SK-N-SH (cell line): ENCODE measurements around the gene SEMA4D. TPM values are rescaled to one million over a fixed set of nuclear protein-coding genes. Genes with fewer than 3 reads are reported as not detected.

Experiments used
- CTCF ChIA-PET: fragments of 300-600, 350-600 bp; formaldehyde crosslinking; extraction: SDS; loops from one replicate; lab custom pipeline; 2021; lab: Yijun Ruan, JAX
- POLR2A ChIA-PET: fragments of 350-600 bp; sonication (Branson Sonifier 250); formaldehyde crosslinking; extraction: SDS; loops from one replicate; lab custom pipeline; 2020; ENCODE audit warnings: antibody characterized with exemption, inconsistent platforms; lab: Yijun Ruan, JAX
- DNase-seq: peaks from one replicate; pipeline ENCODE4 v3.0.0; 2012
- H2AFZ ChIP-seq: fragments of 200-600 bp; sonication (generic); 2 replicates; pipeline ENCODE4 v1.8.1; 2016; ENCODE audit warnings: antibody characterized with exemption, mild to moderate bottlenecking, low read depth
- H3F3A ChIP-seq: fragments of 200-600 bp; sonication (generic); replicated peaks from 2 replicates; pipeline ENCODE3; 2016; ENCODE audit warnings: antibody characterized with exemption, mild to moderate bottlenecking; ENCODE audit not compliant: insufficient read depth
- H3K27ac ChIP-seq, 2 experiments: fragments of 200-500 bp in 1 of 2; fragments of 200-600 bp in 1 of 2; sonication (Bioruptor generic) in 1 of 2; sonication (generic), shearing (Covaris generic) in 1 of 2; 2 replicates each; pipeline versions ENCODE4 v1.5.1 to v1.6.1; 2014 to 2016; ENCODE audit warnings: low read depth in 2 of 2, inconsistent platforms in 1 of 2, low read length in 1 of 2, mild to moderate bottlenecking in 1 of 2, mixed read lengths in 1 of 2
- H3K27me3 ChIP-seq: fragments of 200-600 bp; sonication (generic), shearing (Covaris generic); 2 replicates; pipeline ENCODE4 v1.6.1; 2016; ENCODE audit warnings: mixed run types; ENCODE audit not compliant: insufficient read depth
- H3K36me3 ChIP-seq, 2 experiments: fragments of 200-500 bp in 1 of 2; fragments of 200-600 bp in 1 of 2; sonication (Bioruptor generic) in 1 of 2; sonication (generic) in 1 of 2; replicated peaks in 1 of 2; 2 replicates each; pipeline versions ENCODE3 to v1.5.1; 2014 to 2016; ENCODE audit warnings: low read length in 1 of 2, mild to moderate bottlenecking in 1 of 2; ENCODE audit not compliant: insufficient read depth in 2 of 2, control insufficient read depth in 1 of 2
- H3K4me1 ChIP-seq, 2 experiments: fragments of 200-500 bp in 1 of 2; fragments of 200-600 bp in 1 of 2; sonication (Bioruptor generic) in 1 of 2; sonication (generic), shearing (Covaris generic) in 1 of 2; 2 replicates each; pipeline versions ENCODE4 v1.5.1 to v1.6.1; 2014 to 2016; ENCODE audit warnings: low read depth in 1 of 2, low read length in 1 of 2, mixed run types in 1 of 2; ENCODE audit not compliant: insufficient read depth in 2 of 2, control insufficient read depth in 1 of 2
- H3K4me2 ChIP-seq: fragments of 200-600 bp; sonication (generic), shearing (Covaris generic); 2 replicates; pipeline ENCODE4 v1.6.1; 2017; ENCODE audit warnings: mixed run types
- H3K4me3 ChIP-seq, 2 experiments: fragments of 200-500 bp in 1 of 2; fragments of 200-600 bp in 1 of 2; sonication (Bioruptor generic) in 1 of 2; sonication (generic), shearing (Covaris generic) in 1 of 2; 2 replicates each; pipeline versions ENCODE4 v1.5.1 to v1.8.1; 2014 to 2016; ENCODE audit warnings: low read depth in 2 of 2, inconsistent platforms in 1 of 2, low read length in 1 of 2, mild to moderate bottlenecking in 1 of 2, mixed read lengths in 1 of 2, moderate library complexity in 1 of 2
- H3K79me2 ChIP-seq: fragments of 200-600 bp; sonication (generic); 2 replicates; pipeline ENCODE4 v1.8.1; 2017; ENCODE audit warnings: mild to moderate bottlenecking; ENCODE audit not compliant: insufficient read depth
- H3K9ac ChIP-seq: fragments of 200-600 bp; sonication (generic); 2 replicates; pipeline ENCODE4 v1.6.1; 2017; ENCODE audit warnings: mixed run types
- H3K9me2 ChIP-seq: fragments of 200-600 bp; sonication (generic); 2 replicates; pipeline ENCODE4 v1.6.1; 2017; ENCODE audit warnings: mixed run types
- H3K9me3 ChIP-seq: fragments of 200-600 bp; sonication (generic); 2 replicates; pipeline ENCODE4 v1.6.1; 2017; ENCODE audit warnings: mixed run types, mild to moderate bottlenecking, moderate library complexity
- H4K20me1 ChIP-seq: fragments of 200-600 bp; sonication (generic); 2 replicates; pipeline ENCODE4 v1.6.1; 2017; ENCODE audit warnings: mild to moderate bottlenecking, mixed run types; ENCODE audit not compliant: insufficient read depth
- CHD2 ChIP-seq: fragments of 150-350 bp; IDR thresholded peaks from 2 replicates; pipeline ENCODE4 v1.6.1; 2018; ENCODE audit warnings: low read length; ENCODE audit not compliant: partially characterized antibody
- ELF1 ChIP-seq: IDR thresholded peaks from 2 replicates; pipeline ENCODE4 v1.4.0; 2012
- EP300 ChIP-seq, 2 experiments: IDR thresholded peaks; 2 replicates each; pipeline versions ENCODE4 v1.4.0 to v1.6.1; 2012; ENCODE audit warnings: borderline replicate concordance in 1 of 2, low read depth in 1 of 2, low read length in 1 of 2
- FOSL2 ChIP-seq: IDR thresholded peaks from 2 replicates; pipeline ENCODE4 v1.4.0; 2012; ENCODE audit warnings: low read depth, mild to moderate bottlenecking, moderate library complexity, borderline replicate concordance
- FOXJ3 ChIP-seq: sonication (generic); formaldehyde crosslinking; IDR thresholded peaks from 2 replicates; pipeline ENCODE4 v1.5.1; 2020; ENCODE audit warnings: mild to moderate bottlenecking, missing genetic modification reagents
- GABPA ChIP-seq: IDR thresholded peaks from 2 replicates; pipeline ENCODE4 v1.4.0; 2012; ENCODE audit warnings: low read depth, mild to moderate bottlenecking
- NRF1 ChIP-seq: IDR thresholded peaks from 2 replicates; pipeline ENCODE4 v1.6.1; 2012; ENCODE audit warnings: low read depth, mild to moderate bottlenecking, low read length
- RAD21 ChIP-seq: IDR thresholded peaks from 2 replicates; pipeline ENCODE4 v1.6.1; 2012; ENCODE audit warnings: mild to moderate bottlenecking, low read length
- RFX5 ChIP-seq: IDR thresholded peaks from 2 replicates; pipeline ENCODE4 v1.6.1; 2012; ENCODE audit warnings: mild to moderate bottlenecking, improper control_type of control experiment, low read length
- SIN3A ChIP-seq: IDR thresholded peaks from 2 replicates; pipeline ENCODE4 v1.6.1; 2012; ENCODE audit warnings: low read depth, mild to moderate bottlenecking, low read length, moderate library complexity, borderline replicate concordance
- TCF12 ChIP-seq: IDR thresholded peaks from 2 replicates; pipeline ENCODE4 v1.4.0; 2012
- YY1 ChIP-seq: IDR thresholded peaks from 2 replicates; pipeline ENCODE4 v1.4.0; 2012; ENCODE audit warnings: low read depth, mild to moderate bottlenecking
- WGBS: methylation state at CpG from one replicate; pipeline ENCODE4 v1.1.6; 2017; ENCODE audit warnings: low lambda C conversion rate; 5-methylcytosine and 5-hydroxymethylcytosine counted together
- polyA plus RNA-seq, 3 experiments: library from polyadenylated mRNA; depleted of rRNA; stranded (reverse); fragments of >200 nt; gene quantifications; 2 replicates each; pipeline ENCODE4 v1.2.3, GENCODE V29; 2012
- TF ChIP-seq, protein P1 (sequence below): IDR thresholded peaks from 2 replicates; pipeline ENCODE4 v1.4.0; 2012; ENCODE audit warnings: low read depth, borderline replicate concordance
- TF ChIP-seq, protein P2 (sequence below): IDR thresholded peaks from 2 replicates; pipeline ENCODE4 v1.4.0; 2012; ENCODE audit warnings: low read depth
- TF ChIP-seq, protein P3 (sequence below): IDR thresholded peaks from 2 replicates; pipeline ENCODE4; 2012
- TF ChIP-seq, protein P4 (sequence below): IDR thresholded peaks from 2 replicates; pipeline ENCODE4 v1.4.0; 2012; ENCODE audit warnings: low read depth, borderline replicate concordance
- TF ChIP-seq, protein P5 (sequence below): IDR thresholded peaks from 2 replicates; pipeline ENCODE4 v1.6.1; 2012; ENCODE audit warnings: mild to moderate bottlenecking, low read depth, low read length, moderate library complexity

The SEMA4D gene
- polyA plus RNA-seq, 1 of the 3 experiments (the other 2 are of a cell fraction) = 4.8 TPM

DNA sequence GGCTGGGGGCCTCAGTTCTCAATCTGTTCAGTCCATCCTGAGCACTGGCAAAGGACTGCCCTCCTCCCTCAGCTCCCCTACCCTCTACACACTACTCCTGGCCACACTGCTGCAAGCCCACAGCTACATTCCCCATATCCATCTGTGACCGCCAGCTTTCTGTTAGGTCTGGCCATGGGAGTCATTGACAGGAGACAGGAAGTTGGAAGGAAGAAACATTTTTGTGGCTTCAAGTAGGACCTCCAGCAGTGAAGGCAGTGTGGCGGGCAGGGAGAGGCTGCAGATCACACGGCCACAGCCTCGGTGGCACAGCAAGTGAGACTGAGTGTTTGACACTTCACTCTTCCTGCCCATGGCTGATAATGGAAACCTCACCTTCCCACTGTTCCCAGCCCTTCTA is 123.7 kb downstream of the SEMA4D start:
- H3K36me3 ChIP-seq = no peaks in the 10 kb centered on the region
- H4K20me1 ChIP-seq = no peaks in the 10 kb centered on the region
- H3K4me2 ChIP-seq = no peak overlapping the region
- no peak for DNase-seq
- H3K27me3 ChIP-seq = no peaks in the 10 kb centered on the region
- ChIA-PET POLR2A (no interaction called here), CTCF (interaction anchor here (0.6 to 7.1 kb wide), 4 partner anchors 49 to 175 kb away, joined by 3 to 52 read pairs (median 8); no protein-coding TSS in a partner anchor)
- H3F3A ChIP-seq = no peaks in the 10 kb centered on the region
- peaks cover 0 to 16% of the 10 kb centered on the region in 2 experiments; a peak in 1 of 4 replicates for H3K4me1 ChIP-seq
- no peak overlapping the region for H3K4me3 ChIP-seq
- no peaks in the 10 kb centered on the region for H3K9me3 ChIP-seq
- TF ChIP-seq RAD21 (no peak), YY1 (no peak), RFX5 (no peak)
- TF ChIP-seq, protein P1, sequence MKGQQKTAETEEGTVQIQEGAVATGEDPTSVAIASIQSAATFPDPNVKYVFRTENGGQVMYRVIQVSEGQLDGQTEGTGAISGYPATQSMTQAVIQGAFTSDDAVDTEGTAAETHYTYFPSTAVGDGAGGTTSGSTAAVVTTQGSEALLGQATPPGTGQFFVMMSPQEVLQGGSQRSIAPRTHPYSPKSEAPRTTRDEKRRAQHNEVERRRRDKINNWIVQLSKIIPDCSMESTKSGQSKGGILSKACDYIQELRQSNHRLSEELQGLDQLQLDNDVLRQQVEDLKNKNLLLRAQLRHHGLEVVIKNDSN = no peak
- H3K9ac ChIP-seq = no peak overlapping the region
- no peaks in the 10 kb centered on the region for H3K9me2 ChIP-seq
- 90% methylated on average over 4 of the region's 4 CpGs for WGBS
- no peak overlapping the region for H3K27ac ChIP-seq
- no peak overlapping the region for H2AFZ ChIP-seq
- H3K79me2 ChIP-seq = no peaks in the 10 kb centered on the region

DNA sequence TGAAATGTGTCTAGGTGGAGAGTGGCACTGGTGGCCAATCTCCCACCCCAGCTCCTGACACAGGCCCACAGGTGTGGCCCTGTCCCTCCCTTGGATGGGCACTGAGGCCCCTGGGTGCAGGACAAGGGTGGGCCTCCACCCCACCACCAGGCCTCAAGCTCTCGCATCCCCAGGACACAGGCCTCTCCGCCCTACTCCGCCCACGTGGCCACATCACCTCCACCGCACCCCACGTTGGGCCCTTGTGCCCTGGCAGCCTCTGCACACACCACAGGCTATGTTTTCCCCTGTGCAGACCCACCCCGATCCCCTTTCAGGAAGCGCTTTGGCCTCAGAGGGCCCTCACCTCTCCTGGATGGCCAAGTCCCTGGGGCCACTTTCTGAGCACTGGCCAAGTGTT is 124.9 kb downstream of the SEMA4D start:
- no peak overlapping the region for H3K4me3 ChIP-seq
- no peaks in the 10 kb centered on the region for H4K20me1 ChIP-seq
- H3K4me2 ChIP-seq = no peak overlapping the region
- ChIA-PET CTCF (interaction anchor here (7.1 kb wide), 1 partner anchor 176 kb away, joined by 52 read pairs; no protein-coding TSS in a partner anchor), POLR2A (no interaction called here)
- no peaks in the 10 kb centered on the region for H3K9me2 ChIP-seq
- H3K27ac ChIP-seq = no peak overlapping the region
- H3K27me3 ChIP-seq = no peaks in the 10 kb centered on the region
- no peak overlapping the region for H2AFZ ChIP-seq
- H3K9me3 ChIP-seq = no peaks in the 10 kb centered on the region
- no peaks in the 10 kb centered on the region for H3K79me2 ChIP-seq
- DNase-seq = no peak
- H3K4me1 ChIP-seq = peaks cover 0 to 16% of the 10 kb centered on the region in 2 experiments; a peak in 1 of 4 replicates
- WGBS = 98% methylated on average over 8 of the region's 8 CpGs
- H3K9ac ChIP-seq = no peak overlapping the region
- no peaks in the 10 kb centered on the region for H3F3A ChIP-seq
- TF ChIP-seq SIN3A (no peak), NRF1 (no peak), FOSL2 (no peak), FOXJ3 (no peak), ELF1 (no peak), RFX5 (no peak), TCF12 (no peak), EP300 (IDR thresholded peaks at IDR 0.05; ENCODE audit: borderline replicate concordance in 1 of 2, low read depth in 1 of 2, low read length in 1 of 2) (no peak), GABPA (no peak), CHD2 (no peak), RAD21 (no peak)
- TF ChIP-seq, protein P2, sequence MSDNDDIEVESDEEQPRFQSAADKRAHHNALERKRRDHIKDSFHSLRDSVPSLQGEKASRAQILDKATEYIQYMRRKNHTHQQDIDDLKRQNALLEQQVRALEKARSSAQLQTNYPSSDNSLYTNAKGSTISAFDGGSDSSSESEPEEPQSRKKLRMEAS = no peak
- TF ChIP-seq, protein P3, sequence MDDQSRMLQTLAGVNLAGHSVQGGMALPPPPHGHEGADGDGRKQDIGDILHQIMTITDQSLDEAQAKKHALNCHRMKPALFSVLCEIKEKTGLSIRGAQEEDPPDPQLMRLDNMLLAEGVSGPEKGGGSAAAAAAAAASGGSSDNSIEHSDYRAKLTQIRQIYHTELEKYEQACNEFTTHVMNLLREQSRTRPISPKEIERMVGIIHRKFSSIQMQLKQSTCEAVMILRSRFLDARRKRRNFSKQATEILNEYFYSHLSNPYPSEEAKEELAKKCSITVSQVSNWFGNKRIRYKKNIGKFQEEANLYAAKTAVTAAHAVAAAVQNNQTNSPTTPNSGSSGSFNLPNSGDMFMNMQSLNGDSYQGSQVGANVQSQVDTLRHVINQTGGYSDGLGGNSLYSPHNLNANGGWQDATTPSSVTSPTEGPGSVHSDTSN = no peak
- TF ChIP-seq, protein P4, sequence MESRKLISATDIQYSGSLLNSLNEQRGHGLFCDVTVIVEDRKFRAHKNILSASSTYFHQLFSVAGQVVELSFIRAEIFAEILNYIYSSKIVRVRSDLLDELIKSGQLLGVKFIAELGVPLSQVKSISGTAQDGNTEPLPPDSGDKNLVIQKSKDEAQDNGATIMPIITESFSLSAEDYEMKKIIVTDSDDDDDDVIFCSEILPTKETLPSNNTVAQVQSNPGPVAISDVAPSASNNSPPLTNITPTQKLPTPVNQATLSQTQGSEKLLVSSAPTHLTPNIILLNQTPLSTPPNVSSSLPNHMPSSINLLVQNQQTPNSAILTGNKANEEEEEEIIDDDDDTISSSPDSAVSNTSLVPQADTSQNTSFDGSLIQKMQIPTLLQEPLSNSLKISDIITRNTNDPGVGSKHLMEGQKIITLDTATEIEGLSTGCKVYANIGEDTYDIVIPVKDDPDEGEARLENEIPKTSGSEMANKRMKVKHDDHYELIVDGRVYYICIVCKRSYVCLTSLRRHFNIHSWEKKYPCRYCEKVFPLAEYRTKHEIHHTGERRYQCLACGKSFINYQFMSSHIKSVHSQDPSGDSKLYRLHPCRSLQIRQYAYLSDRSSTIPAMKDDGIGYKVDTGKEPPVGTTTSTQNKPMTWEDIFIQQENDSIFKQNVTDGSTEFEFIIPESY = no peak
- TF ChIP-seq, protein P5, sequence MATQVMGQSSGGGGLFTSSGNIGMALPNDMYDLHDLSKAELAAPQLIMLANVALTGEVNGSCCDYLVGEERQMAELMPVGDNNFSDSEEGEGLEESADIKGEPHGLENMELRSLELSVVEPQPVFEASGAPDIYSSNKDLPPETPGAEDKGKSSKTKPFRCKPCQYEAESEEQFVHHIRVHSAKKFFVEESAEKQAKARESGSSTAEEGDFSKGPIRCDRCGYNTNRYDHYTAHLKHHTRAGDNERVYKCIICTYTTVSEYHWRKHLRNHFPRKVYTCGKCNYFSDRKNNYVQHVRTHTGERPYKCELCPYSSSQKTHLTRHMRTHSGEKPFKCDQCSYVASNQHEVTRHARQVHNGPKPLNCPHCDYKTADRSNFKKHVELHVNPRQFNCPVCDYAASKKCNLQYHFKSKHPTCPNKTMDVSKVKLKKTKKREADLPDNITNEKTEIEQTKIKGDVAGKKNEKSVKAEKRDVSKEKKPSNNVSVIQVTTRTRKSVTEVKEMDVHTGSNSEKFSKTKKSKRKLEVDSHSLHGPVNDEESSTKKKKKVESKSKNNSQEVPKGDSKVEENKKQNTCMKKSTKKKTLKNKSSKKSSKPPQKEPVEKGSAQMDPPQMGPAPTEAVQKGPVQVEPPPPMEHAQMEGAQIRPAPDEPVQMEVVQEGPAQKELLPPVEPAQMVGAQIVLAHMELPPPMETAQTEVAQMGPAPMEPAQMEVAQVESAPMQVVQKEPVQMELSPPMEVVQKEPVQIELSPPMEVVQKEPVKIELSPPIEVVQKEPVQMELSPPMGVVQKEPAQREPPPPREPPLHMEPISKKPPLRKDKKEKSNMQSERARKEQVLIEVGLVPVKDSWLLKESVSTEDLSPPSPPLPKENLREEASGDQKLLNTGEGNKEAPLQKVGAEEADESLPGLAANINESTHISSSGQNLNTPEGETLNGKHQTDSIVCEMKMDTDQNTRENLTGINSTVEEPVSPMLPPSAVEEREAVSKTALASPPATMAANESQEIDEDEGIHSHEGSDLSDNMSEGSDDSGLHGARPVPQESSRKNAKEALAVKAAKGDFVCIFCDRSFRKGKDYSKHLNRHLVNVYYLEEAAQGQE = no peak
- no peaks in the 10 kb centered on the region for H3K36me3 ChIP-seq
